ENCODE measurements around the gene KDM2A.

DNA sequence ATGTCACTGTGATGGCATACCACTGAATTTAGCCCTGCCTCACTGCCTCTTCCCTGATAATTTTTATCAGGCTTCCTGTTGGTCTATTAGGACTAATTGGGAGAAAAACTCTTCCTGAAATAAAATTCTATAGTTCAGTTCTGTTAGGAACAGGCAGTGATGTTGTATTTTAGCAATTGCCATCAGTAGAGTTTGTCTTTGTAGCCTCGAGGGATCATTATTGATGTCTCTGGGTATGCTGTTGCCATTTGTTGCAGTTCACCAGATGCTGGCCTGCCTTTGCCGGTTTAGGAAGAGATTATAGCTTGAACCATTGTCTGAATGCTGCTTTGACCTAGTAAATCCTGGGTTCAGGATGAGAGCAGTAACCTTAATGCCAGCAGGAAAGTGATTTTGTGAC lies 41.0 kb downstream of the KDM2A start:
- no peak; the same call in 1 of the 2 replicates for TF ChIP-seq GATA2 (IDR thresholded peaks at IDR 0.05; ENCODE audit: low read depth, low read length)
- no peak for TF ChIP-seq GATA3 (IDR thresholded peaks at IDR 0.05; ENCODE audit: low read depth, low read length)
